ENCODE data around the gene SERINC1. TPM values are rescaled to one million over a fixed set of nuclear protein-coding genes. Genes with fewer than 3 reads are reported as not detected.

SERINC1 gene
- total and polyA plus RNA-seq, 9 of the 15 experiments (the other 6 are each of a cell fraction or from before 2014, with no cell fraction given), result 28.8 to 64.6 (median 39.7) TPM

DNA sequence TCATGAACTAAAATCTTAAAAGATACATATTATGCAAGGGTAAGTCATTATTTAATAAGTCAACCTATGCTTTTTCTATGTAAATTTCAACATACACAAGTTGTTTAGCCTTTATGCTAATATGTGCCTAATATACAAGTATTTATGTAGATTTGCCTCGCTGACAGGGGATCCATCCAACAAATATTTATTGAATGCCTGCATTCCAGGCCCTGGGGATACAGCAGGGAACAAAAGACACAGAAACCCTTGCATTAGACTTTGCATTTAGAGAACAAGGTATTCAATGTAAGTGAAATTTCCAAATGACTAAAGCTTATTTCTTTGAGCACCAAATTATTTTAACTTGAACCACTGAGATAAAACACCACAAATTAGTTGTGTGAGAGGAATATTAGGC, 19.1 kb downstream of the SERINC1 start:
- DNase-seq (ENCODE audit: extremely low read depth in 1 of 4, low spot score in 3 of 4), result no peak
- no peak for TF ChIP-seq ILF3 (IDR thresholded peaks at IDR 0.05; ENCODE audit: borderline replicate concordance)
- no peak for TF ChIP-seq ZNF253 (CRISPR knock-in tag; conservative IDR thresholded peaks at IDR 0.05)
- Histone ChIP-seq H3K27me3 (ENCODE audit: control insufficient read depth in 2 of 2, insufficient read depth in 2 of 2, low read length in 2 of 2) (no peaks in the 10 kb centered on the region), H3K4me1 (replicated peaks in 1 of 2; ENCODE audit: control insufficient read depth in 2 of 2, insufficient read depth in 2 of 2, low read length in 2 of 2) (no peaks in the 10 kb centered on the region), H3K4me2 (ENCODE audit: insufficient read depth, low read length) (no peak overlapping the region), H3K9me1 (ENCODE audit: control insufficient read depth, insufficient read depth, low read length) (no peaks in the 10 kb centered on the region), H3K79me2 (ENCODE audit: control insufficient read depth, insufficient read depth, low read length) (no peaks in the 10 kb centered on the region), H2AFZ (ENCODE audit: low read depth, low read length) (no peak overlapping the region), H3K9me3 (replicated peaks; ENCODE audit: control insufficient read depth, insufficient read depth, low read depth, low read length) (no peaks in the 10 kb centered on the region), H3K36me3 (ENCODE audit: control insufficient read depth, insufficient read depth, low read length) (peaks cover 82% of the 10 kb centered on the region), H3K4me3 (no peak overlapping the region), H4K20me1 (replicated peaks; ENCODE audit: control insufficient read depth, insufficient read depth, low read length) (no peaks in the 10 kb centered on the region), H3K27ac (ENCODE audit: extremely low read depth, low read depth, low read length) (no peak overlapping the region), H3K9ac (ENCODE audit: insufficient read depth in 1 of 2, low read depth in 2 of 2, low read length in 2 of 2) (no peak overlapping the region)
- ChIA-PET CTCF (ENCODE audit: low intra/inter-chr PET ratio) (no interaction called here), POLR2A (no interaction called here)
- no peak for FAIRE-seq
- in situ Hi-C loops (cut with MboI) (no loop called here), intact Hi-C loops (cut with micrococcal nuclease) (no loop called here)
- ATAC-seq, result no peak
- no TSS peak for BruUV-seq (replicated peaks)
- WGBS (ENCODE audit: insufficient coverage, low coverage, missing lambda C conversion rate), result 79% methylated on average over 1 of the region's 1 CpG

DNA sequence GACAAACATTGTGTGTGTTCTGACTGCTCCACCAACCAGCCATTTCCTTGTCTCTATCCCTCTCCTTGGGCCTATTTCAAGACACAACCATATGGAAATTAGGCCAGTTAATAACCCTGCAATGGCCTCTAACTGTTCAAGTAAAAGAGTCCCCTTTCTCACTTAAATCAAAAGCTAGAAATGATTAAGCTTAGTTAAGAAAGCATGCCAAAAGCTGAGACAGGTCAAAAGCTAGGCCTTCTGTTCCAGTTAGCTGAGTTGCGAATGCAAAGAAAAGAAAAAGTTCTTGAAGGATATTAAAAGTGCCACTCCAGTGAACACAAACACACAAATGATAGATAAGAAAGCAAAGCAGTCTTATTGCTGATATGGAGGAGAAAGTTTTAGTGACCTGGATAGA, 22.5 kb downstream of the SERINC1 start:
- DNase-seq (ENCODE audit: extremely low read depth in 1 of 4, low spot score in 3 of 4) (no peak), ATAC-seq (no peak), FAIRE-seq (no peak)
- Histone ChIP-seq H3K9me1 (ENCODE audit: control insufficient read depth, insufficient read depth, low read length) (no peaks in the 10 kb centered on the region), H2AFZ (ENCODE audit: low read depth, low read length) (no peak overlapping the region), H3K79me2 (ENCODE audit: control insufficient read depth, insufficient read depth, low read length) (no peaks in the 10 kb centered on the region), H3K4me2 (ENCODE audit: insufficient read depth, low read length) (no peak overlapping the region), H3K9me3 (replicated peaks; ENCODE audit: control insufficient read depth, insufficient read depth, low read depth, low read length) (no peaks in the 10 kb centered on the region), H3K27ac (ENCODE audit: extremely low read depth, low read depth, low read length) (no peak overlapping the region), H3K4me1 (replicated peaks in 1 of 2; ENCODE audit: control insufficient read depth in 2 of 2, insufficient read depth in 2 of 2, low read length in 2 of 2) (no peaks in the 10 kb centered on the region), H3K9ac (ENCODE audit: insufficient read depth in 1 of 2, low read depth in 2 of 2, low read length in 2 of 2) (no peak overlapping the region), H3K27me3 (ENCODE audit: control insufficient read depth in 2 of 2, insufficient read depth in 2 of 2, low read length in 2 of 2) (no peaks in the 10 kb centered on the region), H4K20me1 (replicated peaks; ENCODE audit: control insufficient read depth, insufficient read depth, low read length) (no peaks in the 10 kb centered on the region), H3K36me3 (ENCODE audit: control insufficient read depth, insufficient read depth, low read length) (peaks cover 85% of the 10 kb centered on the region), H3K4me3 (no peak overlapping the region)
- ChIA-PET CTCF (ENCODE audit: low intra/inter-chr PET ratio) (no interaction called here), POLR2A (interaction anchor here (0.7 kb wide), 1 partner anchor 35 kb away, joined by 3 read pairs; no protein-coding TSS in a partner anchor)
- no TSS peak for BruUV-seq (replicated peaks)
- 100% methylated on average over 1 of the region's 1 CpG for WGBS (ENCODE audit: insufficient coverage, low coverage, missing lambda C conversion rate)
- intact Hi-C loops (cut with micrococcal nuclease) (no loop called here), in situ Hi-C loops (cut with MboI) (no loop called here)
- TF ChIP-seq MTA3 (IDR thresholded peaks at IDR 0.05; ENCODE audit: borderline replicate concordance) (no peak), ESRRB (CRISPR knock-in tag; IDR thresholded peaks at IDR 0.05; ENCODE audit: borderline replicate concordance) (no peak), HEY1 (CRISPR knock-in tag; IDR thresholded peaks at IDR 0.05; ENCODE audit: borderline replicate concordance) (no peak), DIDO1 (tag; IDR thresholded peaks at IDR 0.05; ENCODE audit: low read depth) (no peak), SMARCC2 (IDR thresholded peaks at IDR 0.05; ENCODE audit: low read depth) (no peak), NR1H2 (CRISPR knock-in tag; IDR thresholded peaks at IDR 0.05) (no peak), KAT8 (IDR thresholded peaks at IDR 0.05; ENCODE audit: low read depth) (no peak), NFATC3 (IDR thresholded peaks at IDR 0.05) (no peak), ZNF695 (CRISPR knock-in tag; IDR thresholded peaks at IDR 0.05) (no peak), ZNF551 (CRISPR knock-in tag; IDR thresholded peaks at IDR 0.05) (no peak), ZNF584 (CRISPR knock-in tag; IDR thresholded peaks at IDR 0.05; ENCODE audit: low read depth) (no peak), TRIM28 (IDR thresholded peaks at IDR 0.05) (no peak), KDM5B (IDR thresholded peaks at IDR 0.05; ENCODE audit: insufficient replicate concordance, low read depth, low read length) (no peak), MTA1 (IDR thresholded peaks at IDR 0.05; ENCODE audit: borderline replicate concordance) (no peak)
- TF ChIP-seq, protein P1, sequence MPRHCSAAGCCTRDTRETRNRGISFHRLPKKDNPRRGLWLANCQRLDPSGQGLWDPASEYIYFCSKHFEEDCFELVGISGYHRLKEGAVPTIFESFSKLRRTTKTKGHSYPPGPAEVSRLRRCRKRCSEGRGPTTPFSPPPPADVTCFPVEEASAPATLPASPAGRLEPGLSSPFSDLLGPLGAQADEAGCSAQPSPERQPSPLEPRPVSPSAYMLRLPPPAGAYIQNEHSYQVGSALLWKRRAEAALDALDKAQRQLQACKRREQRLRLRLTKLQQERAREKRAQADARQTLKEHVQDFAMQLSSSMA (CRISPR knock-in tag; IDR thresholded peaks at IDR 0.05), result no peak
- TF ChIP-seq, protein P2, sequence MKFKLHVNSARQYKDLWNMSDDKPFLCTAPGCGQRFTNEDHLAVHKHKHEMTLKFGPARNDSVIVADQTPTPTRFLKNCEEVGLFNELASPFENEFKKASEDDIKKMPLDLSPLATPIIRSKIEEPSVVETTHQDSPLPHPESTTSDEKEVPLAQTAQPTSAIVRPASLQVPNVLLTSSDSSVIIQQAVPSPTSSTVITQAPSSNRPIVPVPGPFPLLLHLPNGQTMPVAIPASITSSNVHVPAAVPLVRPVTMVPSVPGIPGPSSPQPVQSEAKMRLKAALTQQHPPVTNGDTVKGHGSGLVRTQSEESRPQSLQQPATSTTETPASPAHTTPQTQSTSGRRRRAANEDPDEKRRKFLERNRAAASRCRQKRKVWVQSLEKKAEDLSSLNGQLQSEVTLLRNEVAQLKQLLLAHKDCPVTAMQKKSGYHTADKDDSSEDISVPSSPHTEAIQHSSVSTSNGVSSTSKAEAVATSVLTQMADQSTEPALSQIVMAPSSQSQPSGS (CRISPR knock-in tag; IDR thresholded peaks at IDR 0.05), result no peak
